NT2/D1 (cell line): ENCODE data around the gene TYRO3.

Source experiments
- SUZ12 ChIP-seq: IDR thresholded peaks from 2 replicates; pipeline ENCODE4 v1.6.1; 2011; ENCODE audit not compliant: insufficient read length, insufficient read depth; ENCODE audit errors: extremely low read depth
- YY1 ChIP-seq: IDR thresholded peaks from 2 replicates; pipeline ENCODE4 v1.6.1; 2011; ENCODE audit not compliant: insufficient read length, insufficient read depth

- TF ChIP-seq SUZ12 = no peak
- no peak for TF ChIP-seq YY1
These were observed 299 bp downstream of the TYRO3 start for GRCh38 chr15:41559239-41559782.
